GM12878 (cell line): ENCODE data around the gene METTL21C.

Experiments
- CHD1 ChIP-seq: IDR thresholded peaks from 2 replicates; pipeline ENCODE4 v1.6.1; 2012; ENCODE audit warnings: low read depth, low read length, improper control_type of control experiment
- CREB1 ChIP-seq: IDR thresholded peaks from 2 replicates; pipeline ENCODE4 v1.6.1; 2012; ENCODE audit warnings: low read depth, mild to moderate bottlenecking, inconsistent platforms
- CTCF ChIP-seq, 3 experiments: IDR thresholded peaks in 2 of 3; conservative IDR thresholded peaks in 1 of 3; 2 replicates each; pipeline ENCODE4 v1.5.1; 2011; ENCODE audit warnings: low read depth in 3 of 3, low read length in 3 of 3, mild to moderate bottlenecking in 3 of 3, control low read depth in 2 of 3, moderate library complexity in 2 of 3, inconsistent platforms in 1 of 3, mixed read lengths in 1 of 3; ENCODE audit not compliant: control insufficient read depth in 2 of 3, insufficient read depth in 1 of 3; ENCODE audit errors: extremely low read depth in 1 of 3
- EP300 ChIP-seq, 2 experiments: fragments of 150-350 bp in 1 of 2; IDR thresholded peaks; 2 replicates each; pipeline ENCODE4 v1.6.1; 2011 to 2012; ENCODE audit warnings: low read depth in 2 of 2, low read length in 2 of 2, borderline replicate concordance in 1 of 2, improper control_type of control experiment in 1 of 2, inconsistent platforms in 1 of 2; ENCODE audit not compliant: control insufficient read depth in 1 of 2
- JUND ChIP-seq: IDR thresholded peaks from 2 replicates; pipeline ENCODE4 v1.6.1; 2012; ENCODE audit warnings: low read depth, mild to moderate bottlenecking, low read length, improper control_type of control experiment, moderate library complexity
- SMC3 ChIP-seq: IDR thresholded peaks from 2 replicates; pipeline ENCODE4 v1.6.1; 2011; ENCODE audit warnings: low read length, improper control_type of control experiment, borderline replicate concordance
- TAF1 ChIP-seq: IDR thresholded peaks from 2 replicates; pipeline ENCODE4 v1.6.1; 2011; ENCODE audit warnings: mild to moderate bottlenecking, low read depth, low read length, borderline replicate concordance
- YY1 ChIP-seq: IDR thresholded peaks from 2 replicates; pipeline ENCODE4 v1.6.1; 2011; ENCODE audit warnings: low read depth, mild to moderate bottlenecking, low read length
- ZNF687 ChIP-seq: fragments of 450-650 bp; IDR thresholded peaks from 2 replicates; pipeline ENCODE4 v1.6.1; 2017; ENCODE audit warnings: mild to moderate bottlenecking, moderate library complexity
- TF ChIP-seq, protein P1 (sequence below): IDR thresholded peaks from 2 replicates; pipeline ENCODE4 v1.6.1; 2012; ENCODE audit warnings: low read length, inconsistent platforms
- TF ChIP-seq, protein P2 (sequence below): IDR thresholded peaks from 2 replicates; pipeline ENCODE4 v1.6.1; 2012; ENCODE audit warnings: mild to moderate bottlenecking, low read depth, low read length
- TF ChIP-seq, protein P3 (sequence below): fragments of 450-650 bp; IDR thresholded peaks from 2 replicates; pipeline ENCODE4 v1.6.1; 2018; ENCODE audit warnings: borderline replicate concordance, mild to moderate bottlenecking; ENCODE audit not compliant: partially characterized antibody

DNA sequence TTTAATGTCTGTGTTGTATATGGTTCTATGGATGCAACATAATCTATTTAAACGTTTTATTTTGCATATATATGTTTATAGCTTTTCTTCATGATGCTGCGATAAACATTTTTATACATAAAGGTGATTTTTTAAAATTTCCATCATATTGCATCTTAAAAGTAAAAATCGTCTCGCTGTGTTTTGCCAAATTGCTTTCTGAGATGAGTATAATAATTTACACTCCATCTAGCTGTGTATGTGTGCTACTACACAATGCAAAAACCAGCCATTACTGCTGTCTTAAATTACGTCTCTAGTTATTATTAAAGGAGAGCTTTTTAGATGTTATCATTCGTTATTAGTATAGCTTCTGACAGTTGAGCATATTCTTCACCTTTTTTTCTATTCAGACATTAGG is 37.2 kb downstream of the METTL21C start:
- TF ChIP-seq CHD1 (no peak), CREB1 (no peak), SMC3 (no peak), CTCF (IDR thresholded peaks at IDR 0.05 in 2 of 3, conservative IDR thresholded peaks at IDR 0.05 in 1 of 3; ENCODE audit: control insufficient read depth in 2 of 3, extremely low read depth in 1 of 3, insufficient read depth in 1 of 3, low read depth in 3 of 3, low read length in 3 of 3) (peak in 1 of 3 experiments; percentile 12; a peak in 2 of 6 replicates), EP300 (IDR thresholded peaks at IDR 0.05; ENCODE audit: borderline replicate concordance in 1 of 2, control insufficient read depth in 1 of 2, low read depth in 2 of 2, low read length in 2 of 2) (no peak), TAF1 (no peak), YY1 (no peak), JUND (no peak), ZNF687 (no peak)
- TF ChIP-seq, protein P1, sequence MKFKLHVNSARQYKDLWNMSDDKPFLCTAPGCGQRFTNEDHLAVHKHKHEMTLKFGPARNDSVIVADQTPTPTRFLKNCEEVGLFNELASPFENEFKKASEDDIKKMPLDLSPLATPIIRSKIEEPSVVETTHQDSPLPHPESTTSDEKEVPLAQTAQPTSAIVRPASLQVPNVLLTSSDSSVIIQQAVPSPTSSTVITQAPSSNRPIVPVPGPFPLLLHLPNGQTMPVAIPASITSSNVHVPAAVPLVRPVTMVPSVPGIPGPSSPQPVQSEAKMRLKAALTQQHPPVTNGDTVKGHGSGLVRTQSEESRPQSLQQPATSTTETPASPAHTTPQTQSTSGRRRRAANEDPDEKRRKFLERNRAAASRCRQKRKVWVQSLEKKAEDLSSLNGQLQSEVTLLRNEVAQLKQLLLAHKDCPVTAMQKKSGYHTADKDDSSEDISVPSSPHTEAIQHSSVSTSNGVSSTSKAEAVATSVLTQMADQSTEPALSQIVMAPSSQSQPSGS, result no peak
- TF ChIP-seq, protein P2, sequence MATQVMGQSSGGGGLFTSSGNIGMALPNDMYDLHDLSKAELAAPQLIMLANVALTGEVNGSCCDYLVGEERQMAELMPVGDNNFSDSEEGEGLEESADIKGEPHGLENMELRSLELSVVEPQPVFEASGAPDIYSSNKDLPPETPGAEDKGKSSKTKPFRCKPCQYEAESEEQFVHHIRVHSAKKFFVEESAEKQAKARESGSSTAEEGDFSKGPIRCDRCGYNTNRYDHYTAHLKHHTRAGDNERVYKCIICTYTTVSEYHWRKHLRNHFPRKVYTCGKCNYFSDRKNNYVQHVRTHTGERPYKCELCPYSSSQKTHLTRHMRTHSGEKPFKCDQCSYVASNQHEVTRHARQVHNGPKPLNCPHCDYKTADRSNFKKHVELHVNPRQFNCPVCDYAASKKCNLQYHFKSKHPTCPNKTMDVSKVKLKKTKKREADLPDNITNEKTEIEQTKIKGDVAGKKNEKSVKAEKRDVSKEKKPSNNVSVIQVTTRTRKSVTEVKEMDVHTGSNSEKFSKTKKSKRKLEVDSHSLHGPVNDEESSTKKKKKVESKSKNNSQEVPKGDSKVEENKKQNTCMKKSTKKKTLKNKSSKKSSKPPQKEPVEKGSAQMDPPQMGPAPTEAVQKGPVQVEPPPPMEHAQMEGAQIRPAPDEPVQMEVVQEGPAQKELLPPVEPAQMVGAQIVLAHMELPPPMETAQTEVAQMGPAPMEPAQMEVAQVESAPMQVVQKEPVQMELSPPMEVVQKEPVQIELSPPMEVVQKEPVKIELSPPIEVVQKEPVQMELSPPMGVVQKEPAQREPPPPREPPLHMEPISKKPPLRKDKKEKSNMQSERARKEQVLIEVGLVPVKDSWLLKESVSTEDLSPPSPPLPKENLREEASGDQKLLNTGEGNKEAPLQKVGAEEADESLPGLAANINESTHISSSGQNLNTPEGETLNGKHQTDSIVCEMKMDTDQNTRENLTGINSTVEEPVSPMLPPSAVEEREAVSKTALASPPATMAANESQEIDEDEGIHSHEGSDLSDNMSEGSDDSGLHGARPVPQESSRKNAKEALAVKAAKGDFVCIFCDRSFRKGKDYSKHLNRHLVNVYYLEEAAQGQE, result no peak
- TF ChIP-seq, protein P3, sequence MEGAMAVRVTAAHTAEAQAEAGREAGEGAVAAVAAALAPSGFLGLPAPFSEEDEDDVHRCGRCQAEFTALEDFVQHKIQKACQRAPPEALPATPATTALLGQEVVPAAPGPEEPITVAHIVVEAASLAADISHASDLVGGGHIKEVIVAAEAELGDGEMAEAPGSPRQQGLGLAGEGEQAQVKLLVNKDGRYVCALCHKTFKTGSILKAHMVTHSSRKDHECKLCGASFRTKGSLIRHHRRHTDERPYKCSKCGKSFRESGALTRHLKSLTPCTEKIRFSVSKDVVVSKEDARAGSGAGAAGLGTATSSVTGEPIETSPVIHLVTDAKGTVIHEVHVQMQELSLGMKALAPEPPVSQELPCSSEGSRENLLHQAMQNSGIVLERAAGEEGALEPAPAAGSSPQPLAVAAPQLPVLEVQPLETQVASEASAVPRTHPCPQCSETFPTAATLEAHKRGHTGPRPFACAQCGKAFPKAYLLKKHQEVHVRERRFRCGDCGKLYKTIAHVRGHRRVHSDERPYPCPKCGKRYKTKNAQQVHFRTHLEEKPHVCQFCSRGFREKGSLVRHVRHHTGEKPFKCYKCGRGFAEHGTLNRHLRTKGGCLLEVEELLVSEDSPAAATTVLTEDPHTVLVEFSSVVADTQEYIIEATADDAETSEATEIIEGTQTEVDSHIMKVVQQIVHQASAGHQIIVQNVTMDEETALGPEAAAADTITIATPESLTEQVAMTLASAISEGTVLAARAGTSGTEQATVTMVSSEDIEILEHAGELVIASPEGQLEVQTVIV, result no peak
